Glutamatergic neuron (in vitro differentiated cells): ENCODE data around the gene ENTR1. TPM values are rescaled to one million over a fixed set of nuclear protein-coding genes. Genes with fewer than 3 reads are reported as not detected.
"Not testable (repeated sequence)": the region's sequence is repeated elsewhere in the genome, so short reads cannot be mapped to it uniquely, and the experiment has no call there.

Experiments used
- DNase-seq: peaks from one replicate; pipeline ENCODE4 v3.0.0; 2022
- H3K27ac Mint-ChIP-seq: one replicate; pipeline ENCODE4 v1.8.0; 2020; ENCODE audit warnings: mild to moderate bottlenecking, mixed read lengths, inconsistent platforms; ENCODE audit not compliant: unreplicated experiment
- H3K27me3 Mint-ChIP-seq: one replicate; pipeline ENCODE4 v1.8.0; 2020; ENCODE audit warnings: mild to moderate bottlenecking, moderate library complexity, mixed read lengths, inconsistent platforms; ENCODE audit not compliant: unreplicated experiment
- H3K36me3 Mint-ChIP-seq: one replicate; pipeline ENCODE4 v1.8.0; 2020; ENCODE audit warnings: mild to moderate bottlenecking, mixed read lengths, inconsistent platforms; ENCODE audit not compliant: unreplicated experiment
- H3K4me1 Mint-ChIP-seq: one replicate; pipeline ENCODE4 v1.8.0; 2020; ENCODE audit warnings: mild to moderate bottlenecking, low read depth, mixed read lengths, inconsistent platforms; ENCODE audit not compliant: unreplicated experiment
- H3K4me3 Mint-ChIP-seq: one replicate; pipeline ENCODE4 v1.8.0; 2020; ENCODE audit warnings: mild to moderate bottlenecking, mixed read lengths, inconsistent platforms; ENCODE audit not compliant: unreplicated experiment
- H3K9me3 Mint-ChIP-seq: one replicate; pipeline ENCODE4 v1.8.0; 2020; ENCODE audit warnings: mild to moderate bottlenecking, moderate library complexity, mixed read lengths, inconsistent platforms; ENCODE audit not compliant: unreplicated experiment
- total RNA-seq: library from RNA; stranded (reverse); fragmentation: NEBNext Ultra II Directional; extraction: Animal tissue kit (Norgen Biotek cat#: 25700); gene quantifications from one replicate; pipeline ENCODE4 v1.2.1, GENCODE V29; 2021; ENCODE audit not compliant: unreplicated experiment
- TF ChIP-seq, protein P1 (sequence below): fragments of 200-600 bp; sonication (generic); IDR thresholded peaks from one replicate; pipeline ENCODE4 v1.5.0; 2021; ENCODE audit not compliant: partially characterized antibody, unreplicated experiment

ENTR1 gene
- total RNA-seq, 1 donor from 2014 or later: 61.2 TPM

DNA sequence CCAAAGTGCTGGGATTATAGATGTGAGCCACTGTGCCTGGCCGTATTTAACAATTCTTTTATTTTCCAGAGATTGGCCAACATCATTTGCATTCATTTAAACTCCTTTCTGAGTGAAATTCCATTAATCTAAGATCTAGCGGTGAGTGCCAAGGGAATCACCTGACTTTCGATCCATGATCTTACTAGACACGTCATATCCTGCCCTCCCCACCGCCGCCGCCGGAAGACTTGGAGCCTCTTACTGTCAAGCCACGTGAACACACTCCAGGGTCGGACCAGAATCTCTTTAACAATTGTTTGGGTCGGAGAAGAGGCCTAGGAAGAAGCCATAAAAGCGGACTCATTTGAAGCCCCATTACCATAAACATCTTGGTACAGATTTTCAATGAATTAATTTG lies 16.4 kb upstream of the ENTR1 start:
- peaks cover 3% of the 10 kb centered on the region for H3K27me3 Mint-ChIP-seq
- no peak overlapping the region for H3K4me3 Mint-ChIP-seq
- H3K36me3 Mint-ChIP-seq: no peaks in the 10 kb centered on the region
- H3K9me3 Mint-ChIP-seq: no peaks in the 10 kb centered on the region
- H3K27ac Mint-ChIP-seq: no peak overlapping the region
- H3K4me1 Mint-ChIP-seq: peaks cover 7% of the 10 kb centered on the region
- TF ChIP-seq, protein P1, sequence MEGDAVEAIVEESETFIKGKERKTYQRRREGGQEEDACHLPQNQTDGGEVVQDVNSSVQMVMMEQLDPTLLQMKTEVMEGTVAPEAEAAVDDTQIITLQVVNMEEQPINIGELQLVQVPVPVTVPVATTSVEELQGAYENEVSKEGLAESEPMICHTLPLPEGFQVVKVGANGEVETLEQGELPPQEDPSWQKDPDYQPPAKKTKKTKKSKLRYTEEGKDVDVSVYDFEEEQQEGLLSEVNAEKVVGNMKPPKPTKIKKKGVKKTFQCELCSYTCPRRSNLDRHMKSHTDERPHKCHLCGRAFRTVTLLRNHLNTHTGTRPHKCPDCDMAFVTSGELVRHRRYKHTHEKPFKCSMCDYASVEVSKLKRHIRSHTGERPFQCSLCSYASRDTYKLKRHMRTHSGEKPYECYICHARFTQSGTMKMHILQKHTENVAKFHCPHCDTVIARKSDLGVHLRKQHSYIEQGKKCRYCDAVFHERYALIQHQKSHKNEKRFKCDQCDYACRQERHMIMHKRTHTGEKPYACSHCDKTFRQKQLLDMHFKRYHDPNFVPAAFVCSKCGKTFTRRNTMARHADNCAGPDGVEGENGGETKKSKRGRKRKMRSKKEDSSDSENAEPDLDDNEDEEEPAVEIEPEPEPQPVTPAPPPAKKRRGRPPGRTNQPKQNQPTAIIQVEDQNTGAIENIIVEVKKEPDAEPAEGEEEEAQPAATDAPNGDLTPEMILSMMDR: no peak
- DNase-seq: no peak

DNA sequence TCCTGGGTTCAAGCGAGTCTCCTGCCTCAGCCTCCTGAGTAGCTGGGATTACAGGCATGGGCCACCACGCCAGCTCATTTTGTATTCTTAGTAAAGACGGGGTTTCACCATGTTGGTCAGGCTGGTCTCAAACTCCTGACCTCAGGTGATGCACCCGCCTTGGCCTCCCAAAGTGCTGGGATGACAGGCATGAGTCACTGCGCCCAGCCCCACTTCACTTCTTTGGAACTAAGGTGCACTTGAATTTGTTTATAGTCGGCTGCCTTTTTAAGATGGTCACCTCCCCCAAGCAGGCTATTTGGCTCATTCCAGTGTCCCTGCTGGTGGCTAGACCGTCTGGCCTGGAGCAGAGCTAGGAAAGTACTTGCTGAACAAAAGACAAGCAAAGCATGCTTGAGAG lies 15.0 kb upstream of the ENTR1 start:
- not testable (repeated sequence) for H3K4me3 Mint-ChIP-seq, H3K9me3 Mint-ChIP-seq, H3K36me3 Mint-ChIP-seq, H3K4me1 Mint-ChIP-seq, H3K27me3 Mint-ChIP-seq, H3K27ac Mint-ChIP-seq, DNase-seq

DNA sequence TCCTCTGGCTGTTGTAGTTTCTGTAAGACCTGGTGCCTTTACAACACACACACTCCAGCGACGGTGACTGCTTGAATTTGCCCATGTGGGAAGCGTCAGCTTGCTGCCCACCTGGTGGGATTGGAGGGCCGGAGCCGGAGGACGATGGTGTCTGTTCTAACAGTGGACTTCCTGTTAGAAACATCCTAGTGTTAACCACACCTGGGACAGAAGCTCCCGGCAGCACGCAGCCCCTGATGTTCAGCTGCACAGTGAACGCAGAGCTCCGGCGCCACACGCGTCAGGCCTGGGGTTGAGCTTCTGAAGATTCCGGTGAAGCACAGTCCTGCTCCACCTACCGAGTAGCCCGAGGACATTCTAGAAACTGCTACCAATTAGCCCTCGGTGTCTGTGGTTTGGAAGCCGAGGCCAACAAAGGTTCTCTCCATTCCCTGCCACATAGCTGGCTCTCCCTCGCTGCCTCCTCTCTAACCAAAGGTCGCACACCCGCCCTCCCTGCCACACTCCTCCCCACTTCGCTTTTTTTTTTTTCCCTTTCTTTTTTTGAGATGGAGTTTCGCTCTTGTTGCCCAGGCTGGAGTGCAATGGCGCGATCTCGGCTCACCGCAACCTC lies 14.4 kb upstream of the ENTR1 start:
- H3K36me3 Mint-ChIP-seq: no peaks in the 10 kb centered on the region
- TF ChIP-seq, protein P1: no peak
- H3K27ac Mint-ChIP-seq: no peak overlapping the region
- no peak for DNase-seq
- peaks cover 3% of the 10 kb centered on the region for H3K27me3 Mint-ChIP-seq
- H3K4me1 Mint-ChIP-seq: peaks cover 1% of the 10 kb centered on the region
- H3K9me3 Mint-ChIP-seq: no peaks in the 10 kb centered on the region
- H3K4me3 Mint-ChIP-seq: no peak overlapping the region

DNA sequence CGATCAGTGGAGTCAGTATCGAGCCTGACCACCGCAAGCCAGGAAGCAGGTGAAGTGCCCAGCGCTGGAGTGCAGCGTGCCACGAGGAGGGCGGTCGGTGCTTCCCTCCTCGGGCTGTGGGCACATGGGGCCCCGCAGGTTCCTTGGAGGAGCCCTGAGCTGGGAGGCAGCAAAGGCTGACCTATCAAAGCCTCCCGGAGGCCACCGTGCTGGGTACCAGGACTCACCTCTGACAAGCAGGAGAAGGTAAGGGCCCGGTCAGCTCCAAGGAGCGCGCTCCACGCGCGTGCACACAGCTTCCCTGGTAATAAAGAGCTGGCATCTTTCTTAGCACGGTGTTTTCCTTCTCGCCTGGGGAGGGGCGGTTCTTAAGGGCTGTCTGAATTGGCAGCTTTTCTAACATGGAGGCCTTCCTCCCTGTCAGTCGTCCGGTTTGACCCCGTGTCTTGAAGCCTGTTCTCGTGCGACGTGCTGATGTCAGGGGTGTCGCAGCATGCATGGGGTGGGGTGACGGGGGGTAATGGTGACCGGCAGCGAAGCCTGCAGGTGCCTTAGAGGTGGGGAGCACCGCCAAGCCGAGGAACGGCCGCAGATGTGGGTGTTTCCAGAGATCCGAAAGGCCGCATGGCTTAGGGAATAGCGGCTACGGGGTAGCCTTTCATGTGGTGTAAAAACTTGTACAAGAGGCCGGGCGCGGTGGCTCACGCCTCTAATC lies 13.2 kb upstream of the ENTR1 start:
- Mint-ChIP-seq H3K27ac (no peak overlapping the region), H3K4me1 (no peaks in the 10 kb centered on the region), H3K27me3 (no peaks in the 10 kb centered on the region), H3K9me3 (no peaks in the 10 kb centered on the region), H3K4me3 (no peak overlapping the region), H3K36me3 (no peaks in the 10 kb centered on the region)
- TF ChIP-seq, protein P1: no peak
- DNase-seq: no peak

DNA sequence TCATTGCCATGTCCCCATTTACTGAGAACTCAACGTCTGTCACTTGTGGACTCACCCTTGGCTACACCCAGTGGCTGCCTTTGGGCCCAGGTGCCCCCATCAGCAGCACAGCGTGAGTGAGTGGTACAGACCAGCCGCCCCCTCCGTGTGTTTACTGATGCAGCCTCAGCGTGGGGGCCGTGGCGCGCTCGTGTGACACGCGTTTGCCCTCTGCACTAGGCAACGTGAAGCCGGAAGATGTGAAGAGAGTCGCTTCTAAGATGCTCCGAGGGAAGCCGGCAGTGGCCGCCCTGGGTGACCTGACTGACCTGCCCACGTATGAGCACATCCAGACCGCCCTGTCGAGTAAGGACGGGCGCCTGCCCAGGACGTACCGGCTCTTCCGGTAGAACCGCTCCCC lies 12.5 kb upstream of the ENTR1 start:
- no peak for DNase-seq
- Mint-ChIP-seq H3K4me1 (no peaks in the 10 kb centered on the region), H3K27ac (no peak overlapping the region), H3K9me3 (no peaks in the 10 kb centered on the region), H3K27me3 (no peaks in the 10 kb centered on the region), H3K36me3 (no peaks in the 10 kb centered on the region), H3K4me3 (no peak overlapping the region)
- TF ChIP-seq, protein P1: no peak
